HuH-7 (cell line): Measurements from ENCODE around the gene PXMP2.

ENCODE experiments used
- DNase-seq: peaks from one replicate; pipeline ENCODE4 v3.0.0; 2011; ENCODE audit warnings: low spot score

The PXMP2 gene

GRCh38 chr12:132687211-132688164 lies at the start of gene PXMP2, which contains the start of gene POLE:
Gene PXMP2, plus strand, starts transcription at chr12:132687587. Its CDS starts 84 bp downstream, at chr12:132687671.
Gene POLE, minus strand, starts transcription at chr12:132687342. Its CDS starts 27 bp downstream, at chr12:132687315.
- DNase-seq = peak; percentile 94

GRCh38 chr12:132637811-132638210 lies 49.6 kb upstream of the PXMP2 start:
- no peak for DNase-seq

GRCh38 chr12:132638541-132639408 lies 48.6 kb upstream of the PXMP2 start:
- DNase-seq = peak; percentile 84

GRCh38 chr12:132639956-132640520 lies 47.3 kb upstream of the PXMP2 start:
- no peak for DNase-seq

GRCh38 chr12:132640936-132641335 lies 46.5 kb upstream of the PXMP2 start:
- DNase-seq = no peak

GRCh38 chr12:132641811-132642650 lies 45.4 kb upstream of the PXMP2 start:
- no peak for DNase-seq

- DNase-seq = no peak
Observed at GRCh38 chr12:132642846-132643835, 44.2 kb upstream of the PXMP2 start.

- no peak for DNase-seq
Observed at GRCh38 chr12:132646850-132647249, 40.5 kb upstream of the PXMP2 start.

GRCh38 chr12:132647858-132648257 lies 39.5 kb upstream of the PXMP2 start:
- no peak for DNase-seq

GRCh38 chr12:132648616-132649225 lies 38.7 kb upstream of the PXMP2 start:
- no peak for DNase-seq

GRCh38 chr12:132649226-132649945 lies 38.0 kb upstream of the PXMP2 start:
- DNase-seq = no peak

- DNase-seq = no peak
Observed at GRCh38 chr12:132651444-132652100, 35.8 kb upstream of the PXMP2 start.

- no peak for DNase-seq
Observed at GRCh38 chr12:132653567-132654290, 33.7 kb upstream of the PXMP2 start.

GRCh38 chr12:132657004-132657727 lies 30.2 kb upstream of the PXMP2 start:
- no peak for DNase-seq

- DNase-seq = no peak
Observed at GRCh38 chr12:132658149-132658894, 29.1 kb upstream of the PXMP2 start.

- no peak for DNase-seq
Observed at GRCh38 chr12:132659146-132659545, 28.2 kb upstream of the PXMP2 start.
